B cell (primary cell): ENCODE results near the gene CCDC137.

Experiments used
- CTCF ChIP-seq: fragments of 200-600 bp; IDR thresholded peaks from one replicate; pipeline ENCODE4 v1.8.0; 2022; ENCODE audit warnings: antibody characterized with exemption, mild to moderate bottlenecking
- EZH2 ChIP-seq: IDR thresholded peaks from 2 replicates; pipeline ENCODE4 v1.6.1; 2012; ENCODE audit warnings: borderline replicate concordance, low read depth, mild to moderate bottlenecking, moderate library complexity, low read length; ENCODE audit not compliant: insufficient read depth, poor library complexity, severe bottlenecking

- TF ChIP-seq CTCF (peak; percentile 36), EZH2 (no peak)
These were observed 36.6 kb downstream of the CCDC137 start, which contains the start of gene MRPL12 for GRCh38 chr17:81702934-81703746.
